HG03469 (cell line): ENCODE data around the gene CCDC106.

Experiments used
- ATAC-seq: cut with Tn5 transposase; IDR thresholded peaks from one replicate; pipeline ENCODE4 v1.9.1; 2021; ENCODE audit warnings: mild to moderate bottlenecking, moderate library complexity, moderate number of reproducible peaks; ENCODE audit not compliant: unreplicated experiment

The CCDC106 gene

DNA sequence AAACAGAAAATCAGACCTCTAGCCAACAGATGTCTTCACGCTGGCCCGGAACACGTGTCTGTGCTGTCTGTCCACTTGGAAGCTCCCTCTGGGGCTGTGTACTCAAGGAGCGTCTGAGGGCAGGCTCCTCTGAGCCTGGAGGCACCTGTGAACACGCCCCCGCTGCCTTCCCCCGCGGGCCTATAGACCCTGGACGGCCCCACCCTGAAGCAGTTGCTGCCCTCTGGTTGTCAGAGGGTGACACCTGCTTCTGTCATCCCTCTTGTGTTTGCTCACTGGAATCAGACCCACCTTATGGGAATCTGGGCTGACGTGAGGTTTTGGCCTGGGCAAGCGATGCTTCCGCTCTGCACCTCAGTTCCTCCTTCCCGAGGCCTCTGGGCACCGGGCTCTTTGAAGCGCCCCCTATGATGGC lies 46.2 kb downstream of the CCDC106 start:
- no peak for ATAC-seq

DNA sequence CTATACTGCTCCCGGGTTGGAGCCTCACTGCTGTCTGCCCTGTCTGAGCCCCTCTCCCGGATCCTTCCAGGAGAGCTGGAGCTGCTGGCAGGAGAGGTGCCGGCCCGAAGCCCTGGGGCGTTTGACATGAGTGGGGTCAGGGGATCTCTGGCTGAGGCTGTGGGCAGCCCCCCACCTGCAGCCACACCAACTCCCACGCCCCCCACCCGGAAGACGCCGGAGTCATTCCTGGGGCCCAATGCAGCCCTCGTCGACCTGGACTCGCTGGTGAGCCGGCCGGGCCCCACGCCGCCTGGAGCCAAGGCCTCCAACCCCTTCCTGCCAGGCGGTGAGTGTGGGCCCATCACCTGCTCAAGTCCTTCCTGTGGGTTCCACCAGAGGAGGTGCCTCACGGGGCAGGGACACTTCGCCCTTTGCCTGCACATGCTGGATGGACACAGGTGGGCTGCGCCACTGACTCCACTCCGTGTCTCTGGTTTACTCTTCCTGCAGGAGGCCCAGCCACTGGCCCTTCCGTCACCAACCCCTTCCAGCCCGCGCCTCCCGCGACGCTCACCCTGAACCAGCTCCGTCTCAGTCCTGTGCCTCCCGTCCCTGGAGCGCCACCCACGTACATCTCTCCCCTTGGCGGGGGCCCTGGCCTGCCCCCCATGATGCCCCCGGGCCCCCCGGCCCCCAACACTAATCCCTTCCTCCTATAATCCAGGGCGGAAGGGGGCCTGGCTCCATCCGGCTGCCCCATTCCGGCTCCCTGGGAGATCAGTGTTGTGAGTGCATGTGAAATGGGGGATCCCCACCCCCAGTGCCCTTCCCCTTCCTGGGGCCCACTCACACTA lies 46.9 kb downstream of the CCDC106 start:
- ATAC-seq: no peak

DNA sequence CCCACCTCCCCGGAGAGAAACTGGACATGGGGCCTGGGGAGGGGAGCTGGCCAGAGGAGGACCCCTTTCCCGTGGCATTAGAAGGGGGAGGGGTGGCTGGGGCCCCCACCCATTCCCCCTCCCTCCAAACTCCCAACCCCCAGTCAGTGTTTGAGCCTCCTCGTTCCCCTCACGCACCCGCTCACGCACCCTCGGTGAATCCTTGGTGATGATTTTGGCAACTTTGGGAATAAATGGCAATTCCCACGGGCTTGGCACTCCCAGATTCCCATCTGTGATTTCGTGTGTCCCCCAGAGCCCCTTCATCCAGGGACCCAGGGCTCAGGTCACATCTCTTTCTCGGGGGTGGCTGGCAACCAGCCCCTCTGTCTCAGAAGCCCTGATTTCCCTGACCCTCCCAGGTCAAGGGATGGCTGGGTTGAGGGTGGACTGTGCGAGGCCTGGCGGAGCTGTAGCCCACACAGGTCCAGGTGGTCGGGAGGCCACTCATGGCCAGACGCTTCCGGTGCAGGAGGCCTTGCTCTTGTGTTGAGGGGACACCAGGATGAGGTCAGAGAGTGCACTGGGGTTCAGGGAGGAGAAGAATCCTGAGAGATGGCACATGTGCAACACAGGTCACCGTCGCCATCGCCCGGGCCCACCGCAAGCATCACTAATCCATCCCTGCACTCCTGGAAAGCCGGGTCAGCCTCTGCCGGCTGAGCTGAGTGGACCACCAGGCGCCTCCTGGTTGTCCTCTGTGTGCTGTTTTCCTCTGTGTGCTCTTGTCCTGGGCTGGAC lies 47.7 kb downstream of the CCDC106 start:
- ATAC-seq: no peak

DNA sequence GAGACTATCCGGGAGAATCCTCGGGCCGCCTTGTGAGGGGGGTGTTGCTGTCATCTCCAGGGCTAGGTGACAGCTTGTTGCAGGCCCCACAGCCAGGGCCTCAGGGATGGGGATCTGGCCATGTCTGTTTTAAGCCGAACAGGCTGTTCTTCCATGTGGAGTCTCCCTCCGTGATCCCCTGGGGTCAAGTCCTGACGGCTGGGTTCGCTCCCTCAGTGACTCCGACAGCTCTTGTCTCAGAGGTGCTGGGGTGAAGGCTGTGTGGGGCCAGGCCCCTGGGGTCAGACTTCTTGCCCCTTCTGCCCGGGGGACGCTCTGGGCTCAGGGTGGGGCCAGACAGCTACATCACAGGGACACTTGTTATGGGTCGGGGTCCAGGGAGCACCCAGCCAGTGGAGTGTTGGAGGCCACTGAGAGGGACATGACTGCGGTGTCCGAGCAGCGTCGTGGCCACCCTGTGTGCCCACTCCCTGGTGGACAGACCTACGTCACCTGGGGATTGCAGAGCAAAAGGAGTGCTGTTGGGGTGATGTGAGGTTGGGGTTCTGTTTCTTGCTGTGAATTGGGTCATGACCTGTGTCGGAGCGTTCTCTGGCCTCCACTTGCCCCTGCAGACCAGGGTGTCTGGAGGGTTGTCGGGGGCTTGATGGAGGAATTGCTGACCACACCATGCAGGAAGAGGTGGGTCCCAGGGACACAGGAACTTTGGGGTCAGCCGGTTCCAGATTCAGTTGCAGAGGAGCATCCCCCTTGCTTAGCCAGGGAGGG lies 48.5 kb downstream of the CCDC106 start:
- ATAC-seq: no peak

DNA sequence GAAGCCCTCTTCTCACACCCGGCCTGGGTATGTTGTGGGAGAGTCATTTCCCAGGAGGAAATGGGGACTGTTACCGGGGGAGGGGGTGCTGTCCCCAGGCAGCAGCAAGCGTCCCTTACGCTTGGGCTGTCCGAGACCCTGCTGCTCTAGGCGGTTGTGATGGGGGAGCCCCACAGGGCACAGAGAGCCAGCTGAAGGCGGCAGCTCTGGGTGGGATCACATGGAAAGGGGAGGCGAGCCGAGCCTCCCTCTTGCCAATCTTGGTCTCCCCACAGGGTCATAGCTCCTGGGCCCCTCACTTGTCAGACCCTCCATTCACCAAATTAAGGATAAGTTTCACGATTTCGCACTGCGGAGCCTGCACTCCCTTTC lies 49.0 kb downstream of the CCDC106 start:
- no peak for ATAC-seq

DNA sequence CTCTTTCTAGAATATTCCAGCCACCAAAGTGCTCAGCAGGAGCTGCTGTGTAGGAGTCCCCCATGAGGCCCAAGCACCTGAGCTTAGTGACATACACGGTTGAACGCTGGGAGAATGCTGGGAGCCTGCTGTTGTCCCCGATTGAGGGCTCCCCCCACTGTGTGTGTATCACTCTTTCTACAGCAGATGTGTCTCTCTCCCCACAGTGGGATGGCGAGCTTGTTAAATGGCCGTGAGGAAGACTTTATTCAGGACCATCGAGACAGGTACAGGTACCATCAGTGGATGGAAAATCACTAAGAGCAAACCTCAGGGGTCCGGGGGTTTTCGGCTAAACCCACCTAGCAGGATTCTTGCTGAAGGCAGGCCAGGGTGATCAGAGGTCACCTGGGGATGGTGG lies 49.7 kb downstream of the CCDC106 start:
- no peak for ATAC-seq

DNA sequence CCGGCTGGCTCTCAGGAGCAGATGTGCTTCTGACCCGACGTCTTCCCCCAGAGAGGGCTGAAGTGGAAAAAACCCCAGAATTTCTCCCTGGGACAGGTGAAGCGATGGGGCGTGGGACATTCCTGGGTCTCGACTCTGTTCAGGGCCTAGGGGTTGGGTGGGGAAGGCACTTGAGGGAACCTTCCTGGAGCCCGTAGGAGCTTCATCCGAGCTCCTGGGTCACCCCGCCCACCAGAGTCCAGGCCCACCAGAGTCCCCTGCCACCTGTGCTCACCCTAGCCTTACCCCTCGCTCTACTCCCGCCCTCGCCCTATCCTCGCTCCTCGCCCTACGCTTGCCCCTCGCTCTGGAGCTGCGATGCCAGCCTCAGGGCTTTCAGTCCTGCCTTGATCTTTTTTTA lies 50.2 kb downstream of the CCDC106 start:
- no peak for ATAC-seq

DNA sequence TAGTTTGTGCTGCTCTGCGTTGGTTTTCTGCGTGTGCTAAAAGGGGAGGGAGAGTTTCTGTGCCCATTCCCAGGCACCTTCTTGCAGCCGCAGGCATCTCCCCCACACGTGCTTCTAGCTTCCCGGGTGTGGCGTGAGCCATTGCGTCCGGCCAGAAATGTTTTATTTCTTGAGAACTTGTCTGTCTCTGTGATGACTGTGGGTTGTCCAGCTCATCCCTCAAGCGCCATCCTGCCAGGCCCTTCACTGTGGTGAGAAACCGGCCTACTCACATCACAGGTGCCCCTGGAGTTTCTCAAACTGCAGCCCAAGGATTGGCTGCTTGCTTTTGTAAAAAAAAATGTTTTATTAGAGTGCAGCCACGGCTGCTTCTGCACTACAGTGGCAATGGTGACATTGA lies 51.2 kb downstream of the CCDC106 start:
- no peak for ATAC-seq

DNA sequence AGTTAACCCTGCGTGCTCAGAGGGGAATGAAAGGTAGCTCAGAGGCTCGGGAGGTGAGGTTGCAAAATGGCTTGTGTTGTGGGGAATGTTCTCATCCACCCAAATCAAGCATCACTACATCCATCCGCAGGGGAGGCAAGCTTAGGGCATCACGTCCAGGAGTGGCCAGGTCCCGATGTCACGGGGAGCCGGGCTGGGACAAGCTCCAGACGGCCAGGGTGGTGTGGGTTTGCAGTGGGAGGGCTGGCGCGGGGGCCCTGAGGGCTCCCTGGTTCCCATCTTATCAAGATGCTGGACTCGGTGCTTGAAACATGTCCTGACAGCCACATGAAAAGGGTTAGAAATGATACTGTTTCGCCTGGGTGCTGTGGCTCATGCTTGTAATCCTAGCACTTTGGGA lies 52.8 kb downstream of the CCDC106 start:
- ATAC-seq: no peak

DNA sequence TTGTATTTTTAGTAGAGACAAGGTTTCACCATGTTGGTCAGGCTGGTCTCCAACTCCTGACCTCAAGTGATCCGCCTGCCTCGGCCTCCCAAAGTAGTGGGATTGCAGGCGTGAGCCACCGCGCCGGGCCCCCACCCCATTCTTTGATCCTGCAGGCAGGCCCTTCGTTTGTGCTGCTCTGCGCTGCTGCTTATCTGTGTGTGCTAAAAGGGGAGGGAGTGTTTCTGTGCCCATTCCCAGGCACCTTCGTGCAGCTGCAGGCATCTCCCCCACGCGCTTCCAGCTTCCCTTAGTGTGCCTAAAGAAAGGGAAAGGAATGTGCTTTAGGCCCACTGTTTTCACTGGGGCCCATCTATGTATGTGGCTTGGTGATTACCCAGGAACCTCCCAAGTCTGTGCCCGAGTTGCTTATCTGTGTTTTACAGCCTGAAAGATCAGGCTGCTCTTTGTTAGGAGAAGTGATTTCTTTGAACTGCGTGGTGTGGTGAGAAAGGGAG lies 54.2 kb downstream of the CCDC106 start:
- no peak for ATAC-seq
